ENCODE data around the gene FBXO42.
A peak's percentile ranks its signal among the peaks of the same experiment; 100 is the strongest.
"Not testable (repeated sequence)": the region's sequence is repeated elsewhere in the genome, so short reads cannot be mapped to it uniquely, and the experiment has no call there.

The FBXO42 gene

DNA sequence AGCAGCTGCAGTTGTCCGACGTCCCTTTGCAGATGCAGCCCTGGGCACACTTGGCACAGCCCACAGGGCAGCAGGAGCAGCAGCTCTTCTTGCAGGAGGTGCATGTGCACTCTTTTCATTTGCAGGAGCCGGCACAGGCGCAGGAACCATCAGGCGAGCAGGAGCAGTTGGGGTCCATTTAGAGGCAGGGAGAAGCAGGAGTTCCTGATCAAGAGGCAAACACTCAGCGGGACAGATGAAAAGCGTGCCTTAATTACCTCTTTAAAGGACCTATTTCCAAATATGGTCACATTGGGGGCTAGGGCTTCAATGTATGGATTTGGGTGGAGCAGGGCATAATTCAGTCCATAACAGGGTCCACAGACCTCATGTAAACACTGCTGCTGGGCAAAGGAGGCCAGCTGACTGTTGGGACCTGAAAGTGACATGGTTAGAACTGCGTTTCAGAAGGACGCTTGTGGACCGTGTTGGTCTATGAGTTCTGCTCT lies 111.0 kb downstream of the FBXO42 start:
- DNase-seq = no peak

- no peak for DNase-seq
Observed at GRCh38 chr1:16239972-16240491, 112.2 kb downstream of the FBXO42 start.

- no peak for DNase-seq
Observed at GRCh38 chr1:16237343-16237830, 114.9 kb downstream of the FBXO42 start.

GRCh38 chr1:16236511-16237342 lies 115.6 kb downstream of the FBXO42 start, which contains the start of gene CPLANE2:
CPLANE2 (minus strand) TSS chr1:16237183; CDS start chr1:16236742, 441 bp downstream.
- peak; percentile 98 for DNase-seq

DNA sequence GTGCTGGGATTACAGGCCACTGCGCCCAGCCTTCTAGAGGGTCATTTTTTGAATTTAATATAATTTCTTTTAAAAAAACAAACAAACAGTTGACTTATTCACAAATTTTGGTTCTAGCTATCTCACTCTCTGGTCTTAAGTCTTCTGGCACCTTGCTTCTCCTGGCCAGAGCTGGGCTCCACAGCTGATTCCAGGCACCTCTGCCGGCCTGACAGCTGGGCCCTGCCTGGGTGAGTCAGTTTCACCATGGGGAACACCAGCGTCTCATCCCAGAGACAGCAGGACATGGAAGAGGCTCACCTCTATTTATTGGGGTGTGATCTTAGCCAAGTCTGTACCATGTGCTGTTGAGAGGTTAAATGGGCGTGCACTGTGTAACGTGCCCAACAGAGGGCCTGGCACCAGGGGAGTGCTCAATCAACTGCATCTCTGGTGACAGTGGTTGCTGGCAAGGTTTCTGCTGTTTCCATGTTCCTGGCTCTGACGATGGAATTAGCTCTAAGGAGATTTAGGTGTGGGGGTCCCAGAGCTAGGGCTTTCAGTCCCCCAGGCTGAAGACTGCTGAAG lies 116.3 kb downstream of the FBXO42 start:
- DNase-seq = peak; percentile 71

GRCh38 chr1:16235347-16235746 lies 116.9 kb downstream of the FBXO42 start:
- no peak for DNase-seq

GRCh38 chr1:16233431-16233830 lies 118.8 kb downstream of the FBXO42 start:
- DNase-seq = no peak

DNA sequence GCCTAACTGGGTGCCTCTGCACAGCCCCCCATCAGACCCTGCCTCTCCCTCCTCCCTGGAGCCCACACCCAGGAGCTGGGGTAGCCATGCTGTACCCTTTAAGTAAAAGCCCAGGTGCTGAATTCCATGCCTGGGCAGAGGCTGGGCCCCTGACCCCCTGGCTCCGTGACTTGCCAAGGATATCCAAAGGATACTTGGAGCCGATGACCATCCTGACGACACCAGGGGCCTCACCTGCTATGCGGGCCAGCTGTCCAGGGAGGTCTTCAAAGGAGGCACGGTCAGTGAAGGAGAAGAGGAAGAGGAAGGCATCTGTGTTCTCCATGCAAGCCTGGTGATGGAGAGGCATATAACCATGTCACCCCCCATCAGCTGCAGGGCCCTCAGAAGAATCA lies 120.0 kb downstream of the FBXO42 start:
- DNase-seq = no peak

DNA sequence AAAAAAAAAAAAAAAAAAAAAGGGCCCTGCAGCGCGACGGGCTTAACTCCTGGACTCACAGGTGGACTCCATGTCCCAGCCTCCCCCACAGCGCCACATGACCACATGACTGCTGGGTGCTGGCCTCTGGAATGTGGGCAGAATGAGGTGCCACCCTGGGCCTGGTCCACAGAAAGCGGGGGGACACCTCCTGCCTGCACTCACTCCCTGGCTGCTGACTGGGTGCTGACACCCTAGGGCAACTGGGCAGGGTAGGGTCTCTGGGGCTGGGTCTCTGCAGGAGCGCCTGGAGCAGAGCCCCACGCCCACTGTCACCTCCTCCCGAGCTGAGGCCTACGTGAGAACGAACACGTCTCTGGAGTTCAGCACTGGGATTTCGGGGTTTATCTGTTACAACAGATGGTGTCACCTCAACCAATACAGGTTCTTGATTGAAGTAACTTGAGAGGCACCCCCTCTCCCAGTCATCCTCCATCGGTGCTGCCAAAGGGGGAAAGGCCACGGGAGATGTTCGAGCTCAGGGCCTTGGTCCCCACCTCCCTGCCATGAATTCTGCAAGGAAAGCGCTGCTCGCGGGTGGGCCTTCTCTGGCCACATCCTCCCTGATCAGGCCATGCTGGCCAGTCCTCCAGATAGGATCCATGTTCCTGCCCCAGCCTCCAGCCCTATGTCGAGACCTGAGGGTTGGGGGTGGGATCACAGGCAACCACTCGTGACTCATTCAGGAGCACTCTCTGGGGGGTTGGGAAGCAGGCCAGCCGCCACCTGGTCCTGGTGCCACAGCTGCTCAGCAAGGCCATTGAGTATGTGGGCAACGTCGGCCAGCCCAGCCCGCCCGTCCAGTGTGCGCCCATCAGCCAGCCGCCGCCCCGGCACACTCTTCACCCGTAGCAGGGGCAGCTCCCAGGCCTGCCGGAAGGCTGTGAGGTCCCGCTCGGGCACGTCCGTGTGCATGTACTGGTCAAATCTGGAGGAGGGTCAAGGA lies 120.7 kb downstream of the FBXO42 start:
- DNase-seq = no peak

DNA sequence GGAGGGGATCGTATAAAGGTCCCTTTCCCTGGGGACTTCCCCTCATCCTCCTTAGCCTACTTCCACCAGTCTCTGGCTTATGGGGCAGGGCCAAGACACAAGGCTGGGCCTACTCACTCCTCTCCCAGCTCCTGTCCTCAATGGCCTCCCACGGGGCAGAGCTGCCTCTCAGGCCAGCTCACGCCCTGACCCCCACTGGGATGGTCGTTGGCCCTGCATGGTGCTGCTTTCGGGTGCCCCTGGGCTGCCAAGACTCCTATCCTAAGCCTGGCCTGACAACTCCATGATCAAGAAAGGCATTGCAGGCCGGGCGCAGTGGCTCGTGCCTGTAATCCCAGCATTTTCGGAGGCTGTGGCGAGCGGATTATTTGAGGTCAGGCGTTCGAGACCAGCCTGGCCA lies 121.5 kb downstream of the FBXO42 start:
- DNase-seq = peak; percentile 16

DNA sequence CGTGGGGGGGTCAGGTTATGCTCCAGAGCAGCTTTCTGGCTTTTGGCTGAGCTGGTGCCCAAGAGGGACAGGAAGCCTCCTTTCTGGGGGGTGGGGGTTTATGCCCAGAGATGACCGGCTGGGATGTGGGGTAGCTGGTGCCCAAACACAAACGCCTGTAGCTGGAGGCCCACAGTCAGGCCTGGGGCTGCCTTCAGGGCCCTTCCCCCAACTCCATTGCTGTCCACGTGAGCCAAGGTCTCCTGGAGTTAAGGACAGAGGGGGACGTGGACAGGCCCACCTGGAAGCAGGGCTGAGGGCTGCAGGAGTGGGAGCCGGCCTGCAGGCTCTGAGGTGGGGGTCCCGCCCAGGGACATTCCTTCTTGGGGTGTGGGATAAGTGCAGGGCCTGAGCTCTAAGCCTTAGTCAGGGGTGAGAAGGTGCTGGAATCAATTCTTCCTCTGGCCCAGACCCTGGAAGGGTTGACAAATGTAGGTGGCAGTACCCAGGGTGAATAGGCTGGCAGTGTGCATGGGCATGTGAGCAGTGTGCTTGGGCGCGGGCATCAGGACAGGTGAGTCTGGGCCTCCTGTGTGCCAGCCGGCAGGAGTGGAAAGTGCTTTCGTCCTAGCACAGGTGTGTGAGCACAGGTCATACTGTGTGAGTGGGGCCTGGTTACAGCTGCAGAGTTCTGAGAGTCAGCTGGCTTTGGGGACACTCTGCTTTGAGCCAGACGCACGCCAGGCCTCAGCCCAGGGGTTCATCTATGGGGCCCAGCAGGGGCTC lies 122.1 kb downstream of the FBXO42 start:
- DNase-seq = no peak

- DNase-seq = no peak
Observed at GRCh38 chr1:16226490-16227179, 125.6 kb downstream of the FBXO42 start.

GRCh38 chr1:16226129-16226489 lies 126.2 kb downstream of the FBXO42 start:
- no peak for DNase-seq

- no peak for DNase-seq
Observed at GRCh38 chr1:16224472-16224871, 127.8 kb downstream of the FBXO42 start.

GRCh38 chr1:16222716-16223115 lies 129.6 kb downstream of the FBXO42 start:
- DNase-seq = not testable (repeated sequence)

DNA sequence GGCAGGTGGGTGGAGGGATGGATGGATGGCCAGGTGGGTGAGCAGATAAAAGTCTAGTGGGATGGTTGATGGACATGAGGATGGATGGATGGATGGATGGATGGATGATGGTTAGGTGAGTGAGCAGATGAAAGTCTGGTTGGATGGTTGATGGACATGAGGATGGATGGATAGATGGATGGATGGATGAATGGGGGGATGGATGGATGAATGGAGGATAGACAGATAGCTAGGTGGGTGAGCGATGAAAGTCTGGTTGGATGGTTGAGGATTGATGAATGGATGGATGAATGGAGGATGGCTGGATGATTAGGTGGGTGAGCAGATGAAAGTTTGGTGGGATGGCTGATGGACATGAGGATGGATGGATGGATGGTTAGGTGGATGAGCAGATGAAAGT lies 130.8 kb downstream of the FBXO42 start:
- no peak for DNase-seq

DNA sequence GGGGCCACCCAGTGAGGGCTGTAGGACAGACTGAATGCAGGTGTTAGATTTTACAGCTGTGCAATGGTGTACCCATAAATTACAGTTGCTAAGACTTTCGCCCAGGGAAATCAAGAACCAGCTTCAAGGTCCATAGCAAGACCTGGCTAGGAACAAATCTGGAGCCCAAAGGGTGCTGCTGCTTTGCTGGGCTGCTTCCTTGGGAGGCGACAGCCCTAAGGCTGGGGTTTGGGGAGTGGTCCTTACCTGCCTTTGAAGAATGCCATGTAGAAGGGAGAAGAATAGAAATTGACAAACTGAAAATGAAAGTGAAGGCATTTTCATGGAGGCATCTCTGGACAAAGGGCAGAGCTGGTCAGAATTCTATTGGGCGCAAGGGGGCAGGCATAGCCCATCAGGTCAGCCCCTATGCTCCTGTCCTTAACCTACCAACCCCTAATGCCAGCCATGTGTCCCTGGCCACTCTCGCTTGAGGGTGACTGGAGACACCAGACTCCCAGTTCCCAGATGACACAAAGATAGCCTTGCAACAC lies 132.2 kb downstream of the FBXO42 start:
- no peak for DNase-seq

GRCh38 chr1:16218674-16219071 lies 133.6 kb downstream of the FBXO42 start:
- DNase-seq = no peak

DNA sequence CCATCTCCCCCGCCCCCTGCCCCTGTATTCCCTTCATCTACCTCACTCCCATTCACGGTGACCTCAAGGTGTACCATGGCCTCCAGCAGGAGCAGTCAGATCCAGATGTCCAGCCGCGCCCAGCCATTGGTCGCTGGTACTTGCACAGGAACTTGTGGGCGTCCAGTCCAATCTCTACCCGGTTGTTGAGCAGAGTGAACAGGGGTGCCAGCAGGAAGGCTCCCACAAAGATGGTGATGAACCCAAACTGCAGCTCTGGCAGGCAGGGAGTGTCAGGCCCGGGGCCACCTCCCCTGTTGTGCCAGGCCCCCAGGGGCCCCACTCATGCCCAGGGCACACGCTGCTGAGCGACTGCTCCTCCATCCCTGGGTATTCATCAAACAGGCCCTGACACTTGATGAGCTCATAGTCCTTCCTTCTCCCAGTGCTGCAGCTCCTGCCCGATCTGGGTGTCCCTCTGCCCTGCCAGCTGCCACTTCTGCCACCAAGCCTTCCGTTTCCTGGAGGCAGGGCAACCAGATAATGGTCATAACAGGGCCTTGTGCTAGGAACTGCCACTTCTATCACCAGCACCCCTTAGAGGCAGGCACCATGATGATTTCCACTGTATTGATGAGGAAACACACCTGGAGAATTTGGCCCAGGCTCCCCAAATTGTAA lies 134.1 kb downstream of the FBXO42 start:
- no peak for DNase-seq

GRCh38 chr1:16217061-16217785 lies 135.1 kb downstream of the FBXO42 start:
- DNase-seq = peak; percentile 99

Data from NCI-H82 (cell line).